NCI-H2227 (cell line): Measurements from ENCODE around the gene PIP4K2C.

ENCODE experiments used
- DNase-seq: peaks from one replicate; lab custom pipeline; 2025; ENCODE audit not compliant: unreplicated experiment; lab: John Stamatoyannopoulos, UW

PIP4K2C gene

GRCh38 chr12:57620936-57621496 is 30.0 kb downstream of the PIP4K2C start:
- DNase-seq = no peak

DNA sequence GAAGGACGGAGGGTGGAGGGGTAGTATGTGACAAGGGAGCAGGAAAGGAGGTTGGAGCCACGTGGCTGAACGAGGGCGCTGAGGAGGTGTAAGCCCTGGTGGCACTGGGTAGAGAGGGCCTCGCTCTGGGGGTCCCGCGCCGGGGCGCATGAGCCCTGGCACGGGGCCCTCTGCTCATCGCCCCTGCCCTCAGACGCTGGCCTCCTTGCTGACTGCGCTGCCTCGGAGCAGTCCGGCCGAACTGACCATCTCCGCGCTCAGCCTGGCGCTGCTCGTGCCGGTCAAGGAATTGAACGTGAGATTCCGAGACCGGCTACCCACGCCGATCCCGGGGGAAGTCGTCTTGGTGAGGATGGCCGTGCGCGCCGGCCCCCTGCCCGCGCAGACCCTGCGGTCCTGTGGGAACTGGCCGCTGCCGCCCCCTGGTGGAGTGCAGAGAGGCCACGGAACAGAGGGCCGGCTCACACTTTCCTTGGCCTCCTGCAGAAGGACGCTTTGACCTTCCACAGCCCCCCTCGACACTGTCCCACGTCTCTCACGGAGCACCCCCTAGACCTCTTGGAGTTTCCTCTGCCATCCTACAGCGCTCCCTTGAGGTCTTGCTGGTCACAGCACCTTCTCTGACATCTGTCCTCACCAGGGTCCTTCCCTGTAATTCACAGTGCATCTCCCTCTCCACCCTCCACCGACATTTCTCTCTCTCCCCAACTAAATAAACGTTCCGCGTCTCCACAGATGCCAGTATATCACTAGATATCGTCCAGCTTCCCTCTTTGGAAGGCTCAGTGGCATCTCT is 30.7 kb downstream of the PIP4K2C start:
- DNase-seq = peak; percentile 56

- no peak for DNase-seq
Observed at GRCh38 chr12:57622293-57623245, 31.6 kb downstream of the PIP4K2C start.

- DNase-seq = no peak
Observed at GRCh38 chr12:57623385-57623784, 32.4 kb downstream of the PIP4K2C start.

DNA sequence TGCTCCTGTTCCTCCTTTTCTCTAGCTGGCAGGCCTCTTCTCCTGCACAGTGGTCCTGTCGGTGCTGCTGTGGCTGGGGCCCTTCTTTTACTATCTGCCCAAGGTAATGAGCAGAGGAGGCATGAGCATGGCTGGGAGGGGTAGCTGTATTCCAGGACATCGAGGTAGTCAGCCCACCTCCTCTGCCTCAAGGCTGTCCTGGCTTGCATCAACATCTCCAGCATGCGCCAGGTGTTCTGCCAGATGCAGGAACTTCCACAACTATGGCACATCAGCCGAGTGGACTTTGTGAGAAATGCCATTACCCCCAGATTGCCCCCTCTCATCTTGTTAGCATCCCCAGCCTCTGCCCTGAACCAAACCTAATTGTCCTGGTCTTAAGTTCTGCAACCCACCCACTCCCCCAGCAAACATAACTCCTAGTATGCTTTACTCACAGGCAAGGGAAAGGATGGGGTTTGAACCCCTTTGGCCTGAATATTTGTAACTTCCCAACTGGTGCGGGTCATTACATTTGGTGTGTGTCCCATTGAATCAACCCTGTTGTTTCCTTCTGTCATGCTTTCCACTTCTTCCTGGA is 32.9 kb downstream of the PIP4K2C start:
- DNase-seq = no peak

DNA sequence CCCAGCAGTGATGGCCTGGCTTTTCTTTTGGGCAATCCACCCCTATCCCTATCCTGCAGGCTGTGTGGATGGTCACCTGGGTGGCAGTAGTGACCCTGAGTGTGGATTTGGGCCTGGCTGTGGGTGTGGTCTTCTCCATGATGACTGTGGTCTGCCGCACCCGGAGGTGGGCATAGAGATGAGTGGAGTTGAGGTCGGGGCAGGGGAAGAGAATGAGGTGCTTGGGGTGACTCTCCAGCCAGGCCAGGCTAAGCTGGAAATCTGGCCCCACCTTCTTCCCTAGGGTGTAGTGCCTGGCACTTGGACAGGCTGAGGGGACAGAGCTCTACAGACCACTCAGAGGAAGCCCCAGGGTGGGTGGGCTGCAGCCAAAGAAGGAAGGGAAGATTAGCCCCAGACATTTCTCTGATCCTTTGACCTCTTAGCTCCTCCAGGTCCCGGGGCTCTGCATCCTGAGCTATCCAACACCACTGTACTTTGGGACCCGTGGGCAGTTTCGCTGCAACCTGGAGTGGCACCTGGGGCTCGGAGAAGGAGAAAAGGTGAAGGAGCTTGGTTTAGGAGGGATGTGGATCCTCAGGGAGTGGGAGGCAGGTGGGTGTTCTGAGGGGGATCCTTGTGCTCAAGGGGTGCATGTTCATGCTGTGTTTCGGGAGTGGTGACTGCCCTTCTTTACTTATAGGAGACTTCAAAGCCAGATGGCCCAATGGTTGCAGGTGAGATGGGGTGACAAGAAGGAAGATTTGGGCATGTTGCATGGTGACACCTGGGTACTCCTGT is 33.6 kb downstream of the PIP4K2C start:
- no peak for DNase-seq

- DNase-seq = no peak
Observed at GRCh38 chr12:57625261-57626032, 34.5 kb downstream of the PIP4K2C start.

- no peak for DNase-seq
Observed at GRCh38 chr12:57626111-57626920, 35.3 kb downstream of the PIP4K2C start.

GRCh38 chr12:57626921-57627445 is 36.0 kb downstream of the PIP4K2C start:
- no peak for DNase-seq

GRCh38 chr12:57627501-57628279 is 36.7 kb downstream of the PIP4K2C start:
- no peak for DNase-seq

DNA sequence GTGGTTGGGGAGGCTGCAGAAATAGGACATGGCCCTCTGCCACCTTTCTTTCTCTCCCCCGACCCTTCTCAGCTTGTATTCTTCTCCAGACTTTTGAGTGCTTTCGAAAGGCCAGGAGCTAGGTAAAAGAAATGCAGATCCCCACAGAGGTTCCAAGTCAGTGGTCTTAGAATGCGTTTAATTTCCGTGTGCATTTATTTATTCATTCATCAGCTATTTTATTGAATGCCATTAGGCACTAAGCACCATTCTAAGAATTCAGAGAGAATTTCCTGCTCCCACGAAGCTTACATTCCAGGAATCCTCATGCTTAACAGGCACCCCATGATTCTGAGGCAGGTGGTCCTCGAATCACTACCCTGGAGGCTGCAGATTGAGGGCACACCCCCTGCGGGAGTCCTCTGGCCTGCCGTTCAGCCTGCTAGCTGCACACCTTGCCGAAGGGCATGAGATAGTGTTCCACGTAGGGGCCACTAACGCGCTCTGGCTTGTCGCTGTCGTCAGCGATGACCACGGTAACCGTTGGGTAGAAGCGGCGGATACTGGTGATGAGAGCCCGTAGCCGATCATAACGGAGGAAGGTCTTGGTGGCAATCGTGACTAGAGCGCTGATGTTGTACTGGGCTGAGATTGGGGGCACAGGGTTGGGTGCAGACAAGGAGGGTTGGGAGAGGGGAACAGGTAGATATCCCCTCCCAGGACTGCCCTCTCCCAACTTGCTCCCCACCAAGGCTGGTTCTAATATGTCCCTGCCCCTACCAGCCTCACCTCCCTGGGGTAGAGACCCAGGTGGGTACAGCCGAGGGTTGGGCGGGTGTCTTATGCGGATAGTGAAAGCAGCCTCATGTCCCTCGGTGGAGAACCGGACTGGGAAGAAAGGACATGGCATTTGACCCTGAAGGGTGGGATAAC is 37.5 kb downstream of the PIP4K2C start:
- DNase-seq = no peak

- DNase-seq = no peak
Observed at GRCh38 chr12:57629897-57630471, 39.0 kb downstream of the PIP4K2C start.

- no peak for DNase-seq
Observed at GRCh38 chr12:57630891-57631433, 40.0 kb downstream of the PIP4K2C start.

DNA sequence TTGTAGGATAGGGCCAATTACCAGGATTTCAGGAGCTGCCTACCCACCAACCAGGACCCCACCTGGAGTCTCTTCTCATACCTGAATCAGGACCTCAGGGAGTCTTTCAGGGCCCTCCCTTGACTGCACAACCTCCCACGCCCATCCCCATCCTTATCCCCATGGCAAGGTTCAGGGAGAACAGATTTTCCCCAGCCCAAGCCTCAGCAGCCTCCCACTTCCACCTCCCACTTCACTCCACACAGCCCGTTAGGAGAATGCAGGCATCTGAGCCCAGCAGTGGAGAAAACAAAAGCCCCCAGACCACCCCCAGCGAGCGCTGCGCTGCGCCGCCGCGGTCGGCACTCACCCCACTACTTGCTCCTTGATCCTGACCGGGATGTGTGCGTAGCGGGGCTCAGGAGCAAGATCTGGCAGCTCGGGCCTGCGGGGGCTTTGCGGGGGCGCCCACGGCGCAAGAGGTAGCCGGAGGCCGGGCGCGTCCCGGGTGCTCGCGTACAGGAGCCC is 40.6 kb downstream of the PIP4K2C start:
- peak; percentile 33 for DNase-seq

- peak; percentile 59 for DNase-seq
Observed at GRCh38 chr12:57632073-57632957, 41.3 kb downstream of the PIP4K2C start.
